HG02678 (cell line): ENCODE measurements around the gene AUTS2.

ENCODE experiments used
- ATAC-seq: cut with Tn5 transposase; IDR thresholded peaks from one replicate; pipeline ENCODE4 v1.9.1; 2021; ENCODE audit warnings: mild to moderate bottlenecking, moderate library complexity; ENCODE audit not compliant: unreplicated experiment

Gene AUTS2

DNA sequence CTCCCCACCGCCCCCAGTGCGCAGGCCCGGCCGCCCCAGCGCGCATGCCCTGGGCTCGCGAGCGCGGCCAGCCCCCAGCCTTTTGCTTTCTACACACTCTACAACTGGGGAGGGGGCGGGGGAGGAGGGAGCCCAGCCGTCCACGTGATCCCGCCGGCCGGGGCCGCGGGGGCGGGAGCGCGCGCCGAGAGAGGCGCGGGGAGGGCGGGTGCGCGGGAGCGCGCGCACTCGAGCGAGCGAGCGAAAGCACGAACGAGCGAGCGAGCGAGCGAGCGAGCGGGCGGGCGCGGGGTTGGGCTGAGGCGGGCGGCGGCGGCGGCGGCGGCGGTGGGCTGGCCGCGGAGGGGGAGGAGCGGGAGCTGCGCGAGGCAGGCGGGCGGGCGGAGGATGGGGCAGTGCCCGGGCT is at the start of gene AUTS2:
AUTS2 (plus strand) TSS at position 395 of the 406 bp plus-strand sequence. CDS start 1,179 bp downstream, outside the sequence.
- ATAC-seq: peak; percentile 63

DNA sequence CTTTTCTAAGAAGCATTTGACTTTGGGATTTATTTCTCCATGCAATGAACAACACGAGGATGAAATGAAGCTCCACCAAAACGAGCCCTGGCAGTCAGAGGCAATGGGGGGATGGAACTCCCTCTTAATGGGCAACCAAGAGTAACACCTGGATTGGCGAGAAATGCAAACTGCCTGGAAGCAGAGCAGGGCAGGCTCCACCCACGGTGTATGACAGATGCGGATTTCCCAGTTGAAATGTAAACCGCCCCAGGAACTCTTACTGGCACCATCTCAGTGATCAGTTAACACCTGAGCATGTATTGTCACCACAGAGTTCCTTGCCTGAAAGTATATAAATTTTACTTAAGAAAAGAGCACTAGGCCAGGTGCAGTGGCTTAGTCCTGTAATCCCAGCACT is 47.3 kb upstream of the AUTS2 start:
- ATAC-seq: no peak

DNA sequence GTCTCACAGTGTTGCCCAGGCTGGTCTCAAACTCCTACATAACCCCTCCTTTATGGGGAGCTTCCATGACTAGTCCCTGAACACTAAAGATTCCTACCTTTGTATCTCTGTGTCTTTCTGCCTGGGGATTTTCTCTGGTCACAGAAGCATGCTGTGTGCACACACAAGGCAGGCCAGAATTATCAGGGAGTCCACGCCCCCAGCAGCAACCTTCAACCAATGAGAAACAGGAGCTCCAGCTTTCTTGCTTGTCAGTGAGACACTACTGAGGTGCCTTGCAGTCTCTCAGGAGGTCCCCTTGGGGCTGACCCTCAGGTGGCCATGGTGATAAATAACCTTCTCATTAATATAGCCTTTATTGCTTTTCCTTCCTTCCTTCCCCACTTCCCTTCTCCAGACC is 45.1 kb upstream of the AUTS2 start:
- ATAC-seq: no peak

DNA sequence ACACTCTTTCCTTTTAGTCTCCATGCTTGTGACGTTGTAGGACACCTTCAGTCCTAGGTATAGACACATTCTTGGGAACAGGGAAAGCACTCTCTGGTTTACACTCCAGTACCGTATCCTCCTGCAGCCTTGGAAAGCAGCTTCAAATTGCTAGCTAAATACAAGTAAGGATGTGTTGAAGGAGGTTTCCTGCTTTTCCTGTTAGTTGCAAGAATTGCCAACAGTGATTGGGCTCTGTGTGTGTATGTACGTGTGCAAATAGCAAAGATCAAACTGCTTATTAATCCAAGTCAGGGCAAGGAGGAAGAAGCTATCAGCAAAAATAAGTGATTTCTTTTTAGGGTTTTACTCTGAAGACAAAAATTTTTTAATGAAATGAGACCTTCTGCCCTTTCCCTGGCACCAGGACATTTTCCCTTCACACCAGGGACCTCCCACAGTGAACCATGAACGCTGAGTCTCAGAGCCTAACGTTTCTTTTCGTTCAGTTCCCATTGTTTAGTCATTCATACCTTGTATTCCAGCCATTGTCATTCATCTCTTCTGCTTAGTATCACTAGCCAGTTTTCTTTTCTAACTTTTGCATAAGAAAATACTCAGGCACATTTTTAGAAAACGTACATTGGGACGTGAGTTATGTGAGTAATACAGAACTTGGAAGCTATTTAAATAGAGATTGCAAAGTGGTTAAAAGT is 36.9 kb upstream of the AUTS2 start:
- ATAC-seq: no peak

DNA sequence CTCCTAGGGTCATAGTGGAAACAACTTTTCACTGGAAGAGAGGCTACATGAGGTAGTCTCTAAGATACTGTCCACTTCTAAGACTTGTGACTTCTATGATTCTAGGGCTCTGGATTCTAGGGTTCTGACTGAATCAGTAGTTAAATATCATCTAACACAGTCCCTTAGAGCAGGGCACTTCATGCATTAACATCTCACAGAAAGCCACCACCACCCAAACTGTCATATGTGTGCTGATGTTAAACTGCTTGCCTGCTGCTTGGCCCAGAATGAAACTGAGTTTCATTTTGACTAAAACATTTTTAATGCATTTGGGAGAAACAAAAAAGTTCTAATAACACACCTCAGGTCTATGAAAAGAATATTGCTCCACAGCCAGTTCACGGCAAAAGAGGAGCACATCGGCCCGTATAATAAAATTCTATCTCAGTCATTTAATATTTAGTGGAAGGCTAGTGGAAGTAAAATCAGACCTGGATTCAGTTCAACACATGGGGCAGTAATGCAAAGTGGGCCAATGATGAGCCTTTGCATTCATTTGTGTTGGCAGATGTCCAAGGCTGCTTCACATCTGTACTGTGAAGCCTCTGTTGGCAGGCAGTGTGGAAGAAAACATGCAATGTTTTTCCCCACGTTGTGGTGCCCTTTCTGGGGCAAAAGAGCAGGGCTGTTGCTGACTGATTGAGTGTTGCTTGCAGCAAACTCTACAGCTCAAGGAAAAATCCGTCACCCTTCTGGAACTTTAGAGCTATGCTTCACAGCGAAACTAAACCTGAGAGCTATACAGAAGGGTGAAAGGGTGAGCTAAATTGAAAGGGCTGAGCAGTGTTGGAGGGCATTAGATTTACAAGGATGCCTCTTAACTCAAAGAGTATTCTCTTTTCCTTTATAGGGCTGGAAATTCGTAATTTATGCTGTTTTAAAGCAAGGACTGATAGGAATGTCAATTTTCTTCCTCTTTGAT is 33.5 kb upstream of the AUTS2 start:
- no peak for ATAC-seq

DNA sequence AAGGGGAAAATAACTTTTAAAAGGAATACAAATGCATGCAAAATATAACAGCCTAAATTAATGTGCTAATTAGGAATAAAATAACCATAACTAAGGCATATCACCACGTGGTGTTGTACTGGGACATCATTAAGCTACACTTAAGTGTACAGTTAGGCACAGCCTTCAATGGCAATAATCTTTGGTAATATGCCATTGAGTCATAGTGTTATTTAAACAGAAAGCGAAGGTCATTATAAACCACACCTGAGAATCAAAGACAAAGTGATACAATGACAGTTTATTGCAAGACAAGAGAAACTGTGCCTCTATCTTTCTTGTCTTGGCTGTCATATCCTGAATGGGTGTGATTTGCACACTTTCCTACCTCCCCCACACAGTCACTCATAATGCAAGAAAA is 30.5 kb upstream of the AUTS2 start:
- ATAC-seq: no peak

DNA sequence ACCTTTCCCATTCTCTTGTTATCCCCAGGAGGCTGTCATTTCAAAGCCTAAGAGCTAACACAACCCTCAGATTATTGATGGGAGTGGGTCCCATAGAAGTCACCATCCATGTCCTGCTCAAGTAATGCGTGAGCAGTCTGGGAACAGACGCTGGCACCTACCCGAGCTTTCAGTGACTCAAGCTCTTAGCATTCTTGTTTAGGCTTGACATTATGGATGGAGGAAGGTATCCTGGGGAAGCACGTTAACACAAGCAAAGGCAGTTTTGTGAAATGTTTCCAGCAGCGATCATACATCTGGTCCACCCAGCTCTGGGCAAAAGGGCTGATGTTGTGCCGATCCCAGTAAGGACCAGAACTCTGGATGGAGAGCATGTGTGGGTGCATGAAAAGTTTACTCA is 30.0 kb upstream of the AUTS2 start:
- ATAC-seq: no peak

DNA sequence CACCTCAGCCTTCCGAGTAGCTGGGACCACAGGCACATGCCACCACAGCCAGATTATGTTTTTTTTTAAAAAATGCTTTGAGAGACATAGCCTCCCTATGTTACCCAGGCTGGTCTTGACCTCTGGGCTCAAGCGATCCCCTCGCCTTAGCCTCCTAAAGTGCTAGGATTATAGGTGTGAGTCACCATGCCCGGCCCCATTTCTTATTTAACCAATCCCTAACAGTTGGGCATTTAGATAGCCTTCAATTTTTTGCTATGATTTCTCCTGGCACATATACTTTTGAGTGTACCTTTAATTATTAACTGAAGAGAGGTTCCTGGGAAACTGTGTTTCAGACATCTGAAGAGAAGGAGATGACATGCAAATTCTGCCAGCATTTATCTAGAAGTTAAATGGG is 22.6 kb upstream of the AUTS2 start:
- no peak for ATAC-seq

DNA sequence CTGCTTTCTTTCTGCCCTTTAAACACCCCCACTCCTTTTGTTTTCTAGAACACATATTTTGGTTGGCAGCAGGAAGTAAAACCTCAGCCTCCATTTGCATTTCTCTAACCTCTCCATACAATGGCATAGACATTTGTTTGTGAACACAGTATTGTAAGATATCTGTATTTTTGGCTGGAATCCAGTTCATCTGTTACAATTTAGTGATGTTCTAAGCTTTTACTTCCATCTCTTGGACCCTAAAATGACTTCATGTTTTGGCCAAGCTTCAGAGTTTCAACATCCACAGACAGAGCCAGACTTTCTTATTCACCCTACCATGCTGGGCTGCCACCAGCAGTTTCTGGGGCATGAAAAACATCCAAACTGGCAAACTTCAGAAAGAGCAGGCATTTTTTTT is 21.1 kb upstream of the AUTS2 start:
- no peak for ATAC-seq

DNA sequence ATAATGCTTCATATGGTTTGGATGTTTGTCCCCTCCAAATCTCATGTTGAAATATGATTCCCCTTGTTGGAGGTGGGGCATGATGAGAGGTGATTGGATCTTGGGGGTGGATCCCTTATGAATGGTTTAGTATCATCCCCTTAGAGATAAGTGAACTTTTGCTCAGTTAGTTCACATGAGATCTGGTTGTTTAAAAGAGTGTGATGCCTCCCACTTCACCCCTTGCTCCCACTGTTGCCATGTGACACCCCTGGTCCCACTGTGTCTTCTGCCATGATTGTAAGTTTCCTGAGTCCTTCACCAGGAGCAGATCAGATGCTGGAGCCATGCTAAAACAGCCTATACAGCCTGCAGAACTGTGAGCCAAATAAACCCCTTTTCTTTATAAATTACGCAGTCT is 13.1 kb upstream of the AUTS2 start:
- no peak for ATAC-seq

DNA sequence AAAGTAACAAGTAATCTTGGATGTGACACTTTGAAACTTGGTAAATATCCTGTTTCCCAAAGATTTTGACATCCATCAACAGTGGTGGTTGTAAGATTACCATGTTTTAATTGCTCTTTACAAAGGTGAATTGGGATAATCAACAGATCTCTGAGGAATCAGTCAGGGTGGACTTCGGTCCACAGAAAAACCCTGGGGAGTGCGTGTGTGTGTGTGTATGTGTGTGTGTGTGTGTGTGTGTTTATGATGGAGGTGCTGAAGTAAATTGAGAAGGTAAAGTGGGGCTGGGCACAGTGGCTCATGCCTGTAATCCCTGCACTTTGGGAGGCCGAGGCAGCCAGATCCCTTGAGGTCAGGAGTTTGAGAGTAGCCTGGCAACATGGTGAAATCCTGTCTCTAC is 12.0 kb upstream of the AUTS2 start:
- no peak for ATAC-seq

DNA sequence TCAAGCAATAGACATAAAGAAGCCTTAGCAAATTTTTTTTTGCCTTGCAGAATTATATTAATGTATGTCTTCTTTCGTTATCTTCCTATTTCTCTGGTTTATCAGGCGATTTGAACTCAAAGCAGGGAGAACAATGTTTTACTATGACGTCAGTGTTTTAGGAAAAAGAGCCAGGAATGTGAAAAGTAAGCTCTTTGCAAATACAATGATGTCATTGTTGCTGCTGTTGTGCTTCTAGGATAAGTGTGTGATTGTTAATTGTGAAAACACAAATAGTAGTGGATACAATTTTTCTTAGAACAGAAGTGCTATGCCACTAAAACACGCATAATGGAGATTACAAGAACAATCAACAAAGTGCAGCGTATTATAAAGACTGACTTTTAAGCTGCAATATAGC is 9.5 kb upstream of the AUTS2 start:
- no peak for ATAC-seq

DNA sequence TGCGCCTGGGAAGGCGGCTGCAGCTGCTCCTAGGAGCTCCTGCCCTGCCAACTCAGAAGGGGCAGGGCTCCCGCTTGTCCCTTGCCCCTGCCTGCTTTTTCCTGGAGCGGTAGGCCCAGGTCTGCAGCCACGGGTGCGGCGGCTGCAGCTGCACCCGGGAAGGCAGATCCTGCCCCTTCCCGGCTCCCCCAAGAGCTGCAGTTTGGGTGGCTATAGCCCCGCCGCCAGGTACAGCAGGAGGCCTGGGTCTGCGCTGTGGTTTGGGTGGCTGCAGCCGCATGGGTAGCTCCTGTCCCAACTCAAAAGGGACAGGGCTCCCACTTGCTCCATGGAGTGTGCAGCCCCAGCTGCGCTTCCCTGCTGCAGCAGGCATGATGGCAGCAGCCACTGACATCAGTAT is 6.5 kb upstream of the AUTS2 start:
- no peak for ATAC-seq

DNA sequence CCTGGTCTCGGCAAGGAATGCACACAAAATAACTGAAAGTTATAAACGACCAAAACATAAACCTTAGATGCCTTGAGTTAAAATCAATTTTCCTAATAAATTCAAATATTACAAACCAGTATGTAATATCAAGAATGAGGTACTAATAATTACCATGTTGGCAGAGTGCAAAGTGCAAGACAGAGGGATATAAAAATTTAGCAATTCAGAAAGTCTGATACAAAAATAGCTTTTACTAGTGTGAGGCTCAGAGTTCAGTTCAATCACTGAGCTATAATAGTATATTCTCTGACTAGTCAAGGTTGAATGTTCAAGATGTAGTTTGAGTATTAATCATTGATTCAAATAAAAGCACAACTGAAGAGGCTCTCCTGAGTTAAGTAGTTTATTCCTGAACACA is 4.8 kb upstream of the AUTS2 start:
- ATAC-seq: no peak

DNA sequence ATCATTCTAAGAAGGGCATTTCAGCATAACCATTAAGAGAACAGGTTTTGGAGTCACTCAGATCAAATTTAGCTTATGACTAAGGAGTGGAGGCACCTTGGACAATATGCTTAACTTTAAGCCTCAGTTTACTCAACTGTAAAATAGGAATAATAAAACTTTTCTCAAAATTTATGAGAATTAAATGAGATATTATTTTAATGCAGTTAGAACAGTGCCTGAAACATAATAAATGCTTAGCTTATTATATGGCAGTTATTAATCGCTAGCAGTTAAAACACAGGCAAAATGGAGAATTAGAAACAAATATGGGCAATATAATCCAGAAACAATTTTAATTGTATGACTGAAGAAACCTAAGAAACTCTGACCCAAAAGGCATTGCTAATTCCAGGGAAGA is 2.9 kb upstream of the AUTS2 start:
- ATAC-seq: no peak

DNA sequence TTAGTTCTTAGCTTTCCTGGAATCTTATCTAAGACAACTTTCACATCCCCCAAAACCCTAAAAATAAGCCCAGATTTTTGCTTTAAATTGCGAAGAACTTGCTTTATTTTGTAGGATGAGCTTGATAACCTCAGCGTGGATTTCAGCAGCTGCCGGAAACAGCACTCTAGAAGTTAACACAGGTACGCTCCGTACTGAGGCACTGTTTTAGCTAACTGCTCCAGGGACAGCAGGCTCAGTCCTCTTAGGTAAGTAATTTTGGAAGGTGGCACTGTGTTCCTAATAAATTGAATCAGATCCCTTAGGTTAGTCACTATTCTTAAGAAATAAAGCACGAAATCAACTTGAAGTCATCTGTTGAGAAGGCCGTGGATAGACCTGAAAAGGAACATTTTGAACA is 2.2 kb upstream of the AUTS2 start:
- ATAC-seq: no peak

DNA sequence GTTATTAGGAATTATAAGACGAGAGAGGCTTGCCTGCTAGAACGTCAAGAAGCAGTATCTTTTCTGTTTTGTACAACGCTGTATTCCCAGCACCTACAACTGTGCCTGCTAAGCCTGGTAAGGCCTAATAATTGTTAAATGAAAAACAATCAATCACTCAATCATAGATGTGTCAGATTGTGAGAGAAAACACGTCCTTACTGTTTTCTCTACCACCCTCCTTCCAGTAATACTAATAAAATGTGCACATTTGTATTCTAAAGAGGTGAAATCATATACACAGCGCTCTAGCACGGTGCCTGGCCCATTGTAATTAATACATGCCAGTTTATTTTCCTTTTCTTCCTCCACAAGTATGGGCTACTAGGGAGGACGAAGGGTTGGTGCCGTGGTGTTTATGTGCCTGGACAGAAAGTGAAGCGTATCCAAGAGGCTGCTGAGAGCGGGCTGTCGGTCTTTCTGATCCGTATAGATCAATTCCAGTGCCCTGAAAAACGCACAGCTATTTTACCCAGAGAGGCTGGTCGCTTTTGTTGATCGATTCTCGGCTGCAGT is 1.5 kb upstream of the AUTS2 start:
- ATAC-seq: no peak

DNA sequence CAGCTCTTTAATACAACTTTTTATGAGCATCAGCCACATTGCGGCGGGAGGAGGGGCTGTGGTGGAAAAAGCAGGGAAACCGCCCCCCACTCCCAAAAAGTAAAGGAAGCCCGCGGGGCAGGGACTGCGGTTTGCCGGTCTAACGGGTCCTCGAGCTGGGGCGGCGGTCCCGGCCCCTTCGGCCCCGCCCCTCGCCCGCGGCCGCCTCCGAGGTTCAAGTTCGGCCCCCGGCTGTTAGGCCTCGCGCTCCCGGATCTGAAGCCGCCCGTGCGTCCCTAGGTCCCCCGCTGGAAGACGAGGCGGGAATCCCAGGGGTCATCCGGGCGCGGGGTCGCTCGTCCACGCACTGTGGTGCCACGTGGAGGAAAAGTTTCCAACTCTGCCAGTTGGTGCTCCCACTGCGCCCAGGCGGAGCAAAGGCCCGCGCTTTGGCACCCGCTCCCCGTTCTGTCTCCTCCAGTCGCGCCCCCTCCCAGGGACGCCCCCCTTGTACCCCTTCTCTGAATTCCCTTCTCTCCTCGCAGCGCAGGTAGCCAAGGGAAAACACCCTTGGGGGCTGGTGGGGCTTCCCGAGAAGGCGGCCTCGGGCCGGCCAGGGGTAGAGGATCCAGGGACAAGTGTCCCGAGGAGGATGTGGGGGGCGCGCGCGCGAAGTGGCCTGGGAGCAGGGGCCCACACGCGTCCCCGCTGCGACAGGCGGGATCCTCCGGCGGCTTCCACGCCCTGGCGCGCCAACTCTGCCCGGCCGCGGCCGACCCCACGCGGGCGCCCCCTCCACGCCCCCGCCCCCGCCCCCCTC is 798 bp upstream of the AUTS2 start:
- peak; percentile 10 for ATAC-seq

DNA sequence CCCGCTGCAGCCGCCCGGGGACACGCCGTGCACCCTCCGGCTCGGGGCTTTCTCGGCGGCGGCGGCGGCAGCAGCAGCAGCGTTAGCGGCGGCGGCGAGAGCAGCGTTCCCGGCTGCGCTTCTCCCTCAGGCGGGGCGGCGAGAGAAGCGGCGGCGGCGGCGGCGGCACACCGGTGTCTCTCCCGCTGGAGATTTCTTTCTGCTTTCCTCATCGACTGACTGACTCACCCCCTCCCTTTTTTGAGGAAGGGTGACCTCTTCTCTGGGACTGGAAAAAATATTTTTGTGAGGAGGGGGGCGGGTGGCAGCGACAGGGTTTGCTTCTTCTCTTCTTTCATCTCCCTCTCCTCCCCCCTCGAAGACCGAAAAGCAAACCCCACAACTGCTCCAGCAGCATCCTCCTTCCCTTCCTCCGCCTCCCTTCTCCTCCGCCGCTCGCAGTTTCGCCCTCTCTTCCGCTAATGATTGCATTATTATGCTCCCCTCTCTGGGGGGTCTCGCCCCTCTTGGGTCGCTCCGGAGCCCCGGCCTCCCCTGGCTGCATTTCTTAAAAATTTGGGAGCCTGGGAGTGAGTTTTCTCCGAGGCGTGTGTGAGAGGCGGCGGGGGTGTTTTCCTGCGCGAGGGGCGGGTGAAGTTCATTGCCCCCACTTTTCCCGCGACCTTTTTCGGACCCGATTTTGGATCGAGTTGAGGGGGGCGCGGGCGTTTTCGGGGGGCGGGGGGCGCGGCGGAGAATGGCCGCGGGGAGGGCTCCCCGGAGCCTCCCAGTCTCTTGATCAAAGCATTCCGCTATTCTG is 411 bp downstream of the AUTS2 start:
- peak; percentile 3 for ATAC-seq

DNA sequence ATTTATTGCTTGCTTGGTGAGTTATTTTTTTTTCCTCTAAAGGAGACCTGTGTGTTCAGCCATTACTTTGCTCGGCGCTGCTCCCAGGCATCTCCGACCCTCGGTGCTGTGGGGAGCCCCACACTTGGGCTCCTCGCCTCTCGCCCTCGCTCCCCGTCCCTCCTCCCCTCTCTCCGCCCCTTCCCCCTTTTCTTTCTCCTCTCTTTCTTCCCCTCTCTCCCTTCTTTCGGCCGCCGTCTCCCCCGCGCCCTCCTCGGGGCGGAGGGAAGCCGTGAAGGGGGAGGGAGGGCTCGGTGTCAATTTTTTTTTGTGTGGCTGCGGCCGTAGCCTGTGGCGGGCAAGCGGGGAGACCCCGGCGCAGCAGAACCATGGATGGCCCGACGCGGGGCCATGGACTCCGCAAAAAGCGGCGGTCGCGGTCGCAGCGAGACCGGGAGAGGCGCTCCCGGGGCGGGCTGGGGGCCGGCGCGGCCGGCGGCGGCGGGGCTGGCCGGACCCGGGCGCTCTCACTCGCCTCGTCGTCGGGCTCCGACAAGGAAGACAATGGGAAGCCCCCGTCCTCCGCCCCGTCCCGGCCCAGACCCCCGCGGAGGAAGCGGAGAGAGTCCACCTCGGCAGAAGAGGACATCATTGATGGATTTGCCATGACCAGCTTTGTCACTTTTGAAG is 1.1 kb downstream of the AUTS2 start:
- no peak for ATAC-seq
